Upper lobe of right lung (tissue), 1 donor: ENCODE data around the gene TIMM23. TPM values are rescaled to one million over a fixed set of nuclear protein-coding genes. Genes with fewer than 3 reads are reported as not detected.
A peak's percentile ranks its signal among the peaks of the same experiment; 100 is the strongest.

Source experiments
- ATAC-seq: fragments of 200-7000 bp; cut with Tn5 transposase; one replicate; pipeline ENCODE4 v1.9.1; 2020; ENCODE audit warnings: mild to moderate bottlenecking, moderate library complexity
- DNase-seq: peaks from one replicate; pipeline ENCODE4 v3.0.0-alpha.2; 2020
- H3K27ac ChIP-seq: fragments of 200-600 bp; one replicate; pipeline ENCODE4 v1.8.0; 2022
- H3K27me3 ChIP-seq: fragments of 200-600 bp; one replicate; pipeline ENCODE4 v1.8.0; 2022; ENCODE audit warnings: mild to moderate bottlenecking
- H3K36me3 ChIP-seq: fragments of 200-600 bp; one replicate; pipeline ENCODE4 v1.8.0; 2022
- H3K4me1 ChIP-seq: fragments of 200-600 bp; one replicate; pipeline ENCODE4 v1.8.0; 2022
- H3K4me3 ChIP-seq: fragments of 200-600 bp; one replicate; pipeline ENCODE4 v1.8.0; 2022; ENCODE audit warnings: mild to moderate bottlenecking
- H3K9me3 ChIP-seq: fragments of 200-600 bp; one replicate; pipeline ENCODE4 v1.8.0; 2022
- CTCF ChIP-seq: fragments of 200-600 bp; IDR thresholded peaks from one replicate; pipeline ENCODE4 v1.8.0; 2022; ENCODE audit warnings: antibody characterized with exemption
- intact Hi-C: fragments of 100-400 bp; cut with DNase I; formaldehyde crosslinking; loops from one replicate; pipeline ENCODE4 v1.11.0; 2022
- total RNA-seq: library from RNA; stranded (reverse); fragmentation: NEBNext Ultra II Directional; extraction: Animal tissue kit (Norgen Biotek cat#: 25700); gene quantifications from one replicate; pipeline ENCODE4 v1.2.1, GENCODE V29; 2021
- donor health status: DM: no; HTN: yes; CAD: no; lungs with severe emphysema.

TIMM23 gene
- total RNA-seq, 1 donor from 2014 or later = 35.8 TPM

- H3K4me1 ChIP-seq = peaks cover 42% of the 10 kb centered on the region
- DNase-seq (no peak), ATAC-seq (no peak)
- H3K27me3 ChIP-seq = no peaks in the 10 kb centered on the region
- no peak overlapping the region for H3K4me3 ChIP-seq
- TF ChIP-seq CTCF = no peak
- intact Hi-C loops = no loop called here
- H3K9me3 ChIP-seq = no peaks in the 10 kb centered on the region
- H3K27ac ChIP-seq = no peak overlapping the region
- H3K36me3 ChIP-seq = peaks cover 59% of the 10 kb centered on the region
Observed at GRCh38 chr10:46016190-46016589, 43.9 kb downstream of the TIMM23 start.

GRCh38 chr10:46016811-46017210 lies 44.5 kb downstream of the TIMM23 start:
- intact Hi-C loops = no loop called here
- no peak overlapping the region for H3K4me3 ChIP-seq
- H3K27me3 ChIP-seq = no peaks in the 10 kb centered on the region
- ATAC-seq (no peak), DNase-seq (no peak)
- H3K36me3 ChIP-seq = peaks cover 53% of the 10 kb centered on the region
- no peak for TF ChIP-seq CTCF
- H3K4me1 ChIP-seq = peaks cover 48% of the 10 kb centered on the region
- H3K9me3 ChIP-seq = no peaks in the 10 kb centered on the region
- H3K27ac ChIP-seq = no peak overlapping the region

GRCh38 chr10:46017733-46018132 lies 45.4 kb downstream of the TIMM23 start:
- Histone ChIP-seq H3K4me3 (no peak overlapping the region), H3K4me1 (peaks cover 53% of the 10 kb centered on the region), H3K27me3 (no peaks in the 10 kb centered on the region), H3K27ac (peak overlapping the region; percentile 42), H3K9me3 (no peaks in the 10 kb centered on the region), H3K36me3 (peaks cover 44% of the 10 kb centered on the region)
- ATAC-seq (no peak), DNase-seq (no peak)
- intact Hi-C loops = no loop called here
- TF ChIP-seq CTCF = no peak

GRCh38 chr10:46018453-46019176 lies 46.3 kb downstream of the TIMM23 start:
- Histone ChIP-seq H3K27ac (peak overlapping the region; percentile 42), H3K4me3 (no peak overlapping the region)
- no peak for ATAC-seq

GRCh38 chr10:46019177-46019528 lies 46.9 kb downstream of the TIMM23 start:
- ATAC-seq = peak; percentile 2
- H3K4me1 ChIP-seq = peaks cover 57% of the 10 kb centered on the region
- no peak for DNase-seq

More at GRCh38 chr10:46018453-46019176, 46.3 kb downstream of the TIMM23 start:
- no peak for DNase-seq
- intact Hi-C loops = no loop called here
- Histone ChIP-seq H3K27me3 (no peaks in the 10 kb centered on the region), H3K4me1 (peaks cover 54% of the 10 kb centered on the region), H3K9me3 (no peaks in the 10 kb centered on the region), H3K36me3 (peaks cover 35% of the 10 kb centered on the region)
- no peak for TF ChIP-seq CTCF

More at GRCh38 chr10:46019177-46019528, 46.9 kb downstream of the TIMM23 start:
- Histone ChIP-seq H3K27me3 (no peaks in the 10 kb centered on the region), H3K27ac (peak overlapping the region; percentile 42), H3K4me3 (peak overlapping the region; percentile 1), H3K9me3 (no peaks in the 10 kb centered on the region), H3K36me3 (peaks cover 29% of the 10 kb centered on the region)
- intact Hi-C loops = no loop called here
- no peak for TF ChIP-seq CTCF
